HG03558 (cell line): ENCODE measurements around the gene TRIM44.

Experiments used
- ATAC-seq: cut with Tn5 transposase; IDR thresholded peaks from one replicate; pipeline ENCODE4 v1.9.1; 2021; ENCODE audit warnings: moderate number of reproducible peaks; ENCODE audit not compliant: unreplicated experiment; ENCODE audit errors: extremely low read depth

TRIM44 gene

GRCh38 chr11:35781861-35782470, 119.4 kb downstream of the TRIM44 start:
- no peak for ATAC-seq

- ATAC-seq = no peak
These were observed 121.2 kb downstream of the TRIM44 start for GRCh38 chr11:35783809-35784208.

GRCh38 chr11:35784699-35785098, 122.1 kb downstream of the TRIM44 start:
- peak; percentile 35 for ATAC-seq

- ATAC-seq = peak; percentile 45
These were observed 123.0 kb downstream of the TRIM44 start for GRCh38 chr11:35785287-35786167.

GRCh38 chr11:35786188-35786587, 123.6 kb downstream of the TRIM44 start:
- no peak for ATAC-seq

- ATAC-seq = no peak
These were observed 124.5 kb downstream of the TRIM44 start for GRCh38 chr11:35787013-35787504.

- no peak for ATAC-seq
These were observed 125.1 kb downstream of the TRIM44 start for GRCh38 chr11:35787626-35788025.

- ATAC-seq = no peak
These were observed 128.7 kb downstream of the TRIM44 start for GRCh38 chr11:35791088-35791958.

GRCh38 chr11:35792148-35792845, 129.7 kb downstream of the TRIM44 start:
- no peak for ATAC-seq

- ATAC-seq = no peak
These were observed 130.2 kb downstream of the TRIM44 start for GRCh38 chr11:35792846-35793192.

- ATAC-seq = no peak
These were observed 131.8 kb downstream of the TRIM44 start for GRCh38 chr11:35794333-35794732.

- ATAC-seq = no peak
These were observed 132.3 kb downstream of the TRIM44 start for GRCh38 chr11:35794850-35795249.

- ATAC-seq = no peak
These were observed 134.0 kb downstream of the TRIM44 start for GRCh38 chr11:35796562-35796961.

GRCh38 chr11:35798423-35798822, 135.8 kb downstream of the TRIM44 start:
- no peak for ATAC-seq

- no peak for ATAC-seq
These were observed 136.4 kb downstream of the TRIM44 start for GRCh38 chr11:35798983-35799382.

GRCh38 chr11:35799655-35800054, 137.1 kb downstream of the TRIM44 start:
- ATAC-seq = no peak

GRCh38 chr11:35800970-35801953, 138.7 kb downstream of the TRIM44 start:
- ATAC-seq = peak; percentile 53

GRCh38 chr11:35802221-35802620, 139.6 kb downstream of the TRIM44 start:
- no peak for ATAC-seq

- ATAC-seq = no peak
These were observed 140.1 kb downstream of the TRIM44 start for GRCh38 chr11:35802672-35803071.
